ENCODE data around the gene ZNF653.

GRCh38 chr19:11534538-11534937 is 28.9 kb upstream of the ZNF653 start:
- no peak for TF ChIP-seq CTCF (IDR thresholded peaks at IDR 0.05)
- no peak for TF ChIP-seq ZFX (IDR thresholded peaks at IDR 0.05; ENCODE audit: borderline replicate concordance)
